ENCODE measurements around the gene IRX2.

IRX2 gene

GRCh38 chr5:2742921-2743679, 8.4 kb downstream of the IRX2 start:
- in situ Hi-C loops (cut with MboI; ENCODE audit: low sequenced_read_pairs) = no loop called here

GRCh38 chr5:2741956-2742355, 9.5 kb downstream of the IRX2 start:
- in situ Hi-C loops (cut with MboI; ENCODE audit: low sequenced_read_pairs) = no loop called here

GRCh38 chr5:2740876-2741555, 10.5 kb downstream of the IRX2 start:
- in situ Hi-C loops (cut with MboI; ENCODE audit: low sequenced_read_pairs) = no loop called here

GRCh38 chr5:2740051-2740875, 11.2 kb downstream of the IRX2 start:
- in situ Hi-C loops (cut with MboI; ENCODE audit: low sequenced_read_pairs) = no loop called here

- in situ Hi-C loops (cut with MboI; ENCODE audit: low sequenced_read_pairs) = no loop called here
These were observed 12.0 kb downstream of the IRX2 start for GRCh38 chr5:2739360-2740050.

- in situ Hi-C loops (cut with MboI; ENCODE audit: low sequenced_read_pairs) = no loop called here
These were observed 12.6 kb downstream of the IRX2 start for GRCh38 chr5:2738700-2739359.

- in situ Hi-C loops (cut with MboI; ENCODE audit: low sequenced_read_pairs) = no loop called here
These were observed 13.2 kb downstream of the IRX2 start for GRCh38 chr5:2738156-2738699.

GRCh38 chr5:2737273-2738155, 14.0 kb downstream of the IRX2 start:
- in situ Hi-C loops (cut with MboI; ENCODE audit: low sequenced_read_pairs) = no loop called here

GRCh38 chr5:2736872-2737271, 14.6 kb downstream of the IRX2 start:
- in situ Hi-C loops (cut with MboI; ENCODE audit: low sequenced_read_pairs) = no loop called here

GRCh38 chr5:2735996-2736395, 15.5 kb downstream of the IRX2 start:
- in situ Hi-C loops (cut with MboI; ENCODE audit: low sequenced_read_pairs) = no loop called here

- in situ Hi-C loops (cut with MboI; ENCODE audit: low sequenced_read_pairs) = no loop called here
These were observed 18.6 kb downstream of the IRX2 start for GRCh38 chr5:2732850-2733249.

- in situ Hi-C loops (cut with MboI; ENCODE audit: low sequenced_read_pairs) = no loop called here
These were observed 19.5 kb downstream of the IRX2 start for GRCh38 chr5:2732004-2732403.

- in situ Hi-C loops (cut with MboI; ENCODE audit: low sequenced_read_pairs) = no loop called here
These were observed 22.3 kb downstream of the IRX2 start for GRCh38 chr5:2729189-2729588.

- in situ Hi-C loops (cut with MboI; ENCODE audit: low sequenced_read_pairs) = no loop called here
These were observed 23.9 kb downstream of the IRX2 start for GRCh38 chr5:2727550-2727949.

GRCh38 chr5:2725980-2726765, 25.3 kb downstream of the IRX2 start:
- in situ Hi-C loops (cut with MboI; ENCODE audit: low sequenced_read_pairs) = no loop called here

GRCh38 chr5:2724831-2725230, 26.6 kb downstream of the IRX2 start:
- in situ Hi-C loops (cut with MboI; ENCODE audit: low sequenced_read_pairs) = no loop called here

GRCh38 chr5:2724031-2724581, 27.4 kb downstream of the IRX2 start:
- in situ Hi-C loops (cut with MboI; ENCODE audit: low sequenced_read_pairs) = no loop called here

- in situ Hi-C loops (cut with MboI; ENCODE audit: low sequenced_read_pairs) = no loop called here
These were observed 28.6 kb downstream of the IRX2 start for GRCh38 chr5:2722901-2723300.

Data from HL-60/S4 treated with retinoic acid at 250 ng/mL for 4 days and 3 days (cell line).